NCI-H2196 treated with DMSO at 0.1 percent for 48 hours (cell line): ENCODE measurements around the gene SH3BP5L.
A peak's percentile ranks its signal among the peaks of the same experiment; 100 is the strongest.

Experiments used
- DNase-seq: peaks from one replicate; lab custom pipeline; 2025; ENCODE audit not compliant: unreplicated experiment; lab: John Stamatoyannopoulos, UW

Gene SH3BP5L

DNA sequence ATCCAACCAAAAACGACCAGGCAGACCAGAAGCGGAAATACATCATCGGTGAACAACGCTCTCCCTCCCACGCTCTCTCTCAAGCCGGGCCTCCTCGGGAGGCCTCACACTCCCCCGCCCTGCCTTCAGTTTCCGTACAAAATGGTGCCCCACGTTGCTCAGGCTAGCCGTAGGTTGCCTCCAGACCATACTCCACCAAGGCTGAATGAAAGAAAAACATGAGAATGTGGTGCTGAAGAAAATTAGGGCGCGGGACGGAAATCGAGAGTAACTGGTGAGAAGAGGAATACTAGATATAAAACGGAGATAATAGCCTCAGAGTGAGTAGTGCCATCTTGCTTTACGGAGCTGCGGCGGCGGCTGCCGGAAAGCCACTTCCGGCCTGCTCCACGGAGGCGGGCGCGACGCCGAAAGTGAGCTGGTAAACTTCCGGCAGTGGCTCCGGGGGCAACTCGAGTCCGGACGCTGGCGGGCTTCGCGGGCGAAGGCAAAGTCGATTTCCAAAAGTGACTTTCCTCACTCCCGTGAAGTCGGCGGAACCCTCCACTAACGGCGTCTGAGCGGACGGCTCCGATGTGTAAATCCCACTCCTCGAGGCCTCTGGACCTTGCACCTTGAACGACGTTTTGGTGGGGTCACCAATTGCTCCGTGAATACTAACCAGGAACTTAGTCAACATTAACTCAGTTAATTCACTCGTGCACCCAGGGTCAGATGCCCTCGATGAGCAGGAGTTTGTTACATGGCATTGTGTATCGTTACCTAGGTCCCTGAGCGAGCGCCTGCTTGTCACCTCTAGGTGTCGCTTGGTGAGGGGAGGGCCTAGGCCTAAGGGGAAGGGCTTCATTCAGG lies at the start of gene SH3BP5L:
Gene SH3BP5L, minus strand, starts transcription at position 7 of the 852 bp plus-strand sequence. CDS start 980 bp downstream, outside the sequence.
- DNase-seq, result peak; percentile 76

GRCh38 chr1:248873993-248874533 lies 48.3 kb upstream of the SH3BP5L start:
- DNase-seq, result peak; percentile 53

GRCh38 chr1:248873409-248873992 lies 47.8 kb upstream of the SH3BP5L start:
- peak; percentile 53 for DNase-seq

DNA sequence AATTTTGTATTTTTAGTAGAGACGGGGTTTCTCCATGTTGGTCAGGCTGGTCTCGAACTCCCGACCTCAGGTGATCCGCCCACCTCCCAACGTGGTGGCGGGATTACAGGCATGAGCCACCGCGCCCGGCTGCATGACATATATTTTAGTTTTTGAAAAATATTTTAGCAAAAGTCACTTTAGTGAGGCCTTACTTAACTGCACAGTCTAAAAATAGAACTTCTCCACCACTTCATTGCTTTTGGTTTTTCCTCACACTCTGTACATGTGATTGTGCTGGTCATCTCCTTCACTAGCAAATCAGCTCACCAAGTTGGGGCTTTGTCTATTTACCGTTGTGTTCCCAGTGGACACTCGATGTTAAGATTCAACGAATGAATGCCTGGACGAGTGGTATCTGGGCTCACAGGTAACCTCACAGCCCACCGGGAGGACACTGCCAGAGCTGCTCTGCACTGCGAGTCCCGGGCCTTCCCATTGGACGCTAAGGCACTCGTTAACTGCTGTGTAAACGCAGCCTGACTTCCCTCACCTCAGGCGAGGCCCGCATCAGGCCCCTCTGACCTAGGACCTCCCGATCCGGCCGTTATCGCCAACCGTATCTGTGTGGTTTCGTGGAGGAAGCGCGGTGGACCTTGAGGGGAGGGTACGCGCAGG lies 47.2 kb upstream of the SH3BP5L start:
- no peak for DNase-seq

- no peak for DNase-seq
Observed at GRCh38 chr1:248871837-248872401, 46.2 kb upstream of the SH3BP5L start.

GRCh38 chr1:248862998-248863881 lies 37.5 kb upstream of the SH3BP5L start:
- peak; percentile 47 for DNase-seq

GRCh38 chr1:248862695-248862997 lies 36.9 kb upstream of the SH3BP5L start:
- no peak for DNase-seq

DNA sequence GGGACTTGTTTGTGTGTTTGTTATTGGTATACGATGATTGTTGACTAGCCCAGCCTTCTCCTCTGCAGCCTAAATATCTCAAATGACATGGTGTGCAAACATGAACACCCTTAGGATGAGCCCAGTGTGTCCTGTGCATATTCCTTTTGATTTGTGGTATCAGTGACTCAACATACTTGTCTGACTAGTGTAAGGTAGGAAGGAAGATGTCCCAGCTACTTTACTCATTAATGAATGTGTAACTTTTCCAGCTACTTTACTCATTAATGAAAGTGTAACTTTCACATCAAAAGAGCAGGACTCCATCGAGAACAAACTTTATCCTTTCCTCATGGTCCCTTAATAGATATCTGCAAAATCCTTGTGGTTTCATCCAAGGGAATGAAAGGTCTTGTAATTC lies 35.9 kb upstream of the SH3BP5L start:
- DNase-seq, result no peak

DNA sequence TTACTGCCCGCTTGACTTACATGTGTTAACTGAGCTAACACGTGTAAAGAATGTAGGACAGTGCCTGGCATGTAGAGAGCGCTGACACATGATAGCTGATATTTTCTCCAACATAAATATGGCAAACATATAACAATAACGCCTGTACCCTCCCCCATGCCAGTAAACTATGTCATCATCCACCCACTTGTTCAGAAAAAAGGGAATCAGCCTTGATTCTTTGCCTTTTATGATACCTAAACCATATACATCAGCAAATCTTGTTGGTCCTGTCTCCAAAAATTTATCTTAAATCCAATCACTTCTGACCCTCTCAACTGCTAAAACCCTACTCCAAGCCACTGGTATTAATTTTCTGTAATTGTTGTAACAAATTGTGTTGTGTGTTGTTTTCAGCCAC lies 34.3 kb upstream of the SH3BP5L start:
- DNase-seq, result no peak

DNA sequence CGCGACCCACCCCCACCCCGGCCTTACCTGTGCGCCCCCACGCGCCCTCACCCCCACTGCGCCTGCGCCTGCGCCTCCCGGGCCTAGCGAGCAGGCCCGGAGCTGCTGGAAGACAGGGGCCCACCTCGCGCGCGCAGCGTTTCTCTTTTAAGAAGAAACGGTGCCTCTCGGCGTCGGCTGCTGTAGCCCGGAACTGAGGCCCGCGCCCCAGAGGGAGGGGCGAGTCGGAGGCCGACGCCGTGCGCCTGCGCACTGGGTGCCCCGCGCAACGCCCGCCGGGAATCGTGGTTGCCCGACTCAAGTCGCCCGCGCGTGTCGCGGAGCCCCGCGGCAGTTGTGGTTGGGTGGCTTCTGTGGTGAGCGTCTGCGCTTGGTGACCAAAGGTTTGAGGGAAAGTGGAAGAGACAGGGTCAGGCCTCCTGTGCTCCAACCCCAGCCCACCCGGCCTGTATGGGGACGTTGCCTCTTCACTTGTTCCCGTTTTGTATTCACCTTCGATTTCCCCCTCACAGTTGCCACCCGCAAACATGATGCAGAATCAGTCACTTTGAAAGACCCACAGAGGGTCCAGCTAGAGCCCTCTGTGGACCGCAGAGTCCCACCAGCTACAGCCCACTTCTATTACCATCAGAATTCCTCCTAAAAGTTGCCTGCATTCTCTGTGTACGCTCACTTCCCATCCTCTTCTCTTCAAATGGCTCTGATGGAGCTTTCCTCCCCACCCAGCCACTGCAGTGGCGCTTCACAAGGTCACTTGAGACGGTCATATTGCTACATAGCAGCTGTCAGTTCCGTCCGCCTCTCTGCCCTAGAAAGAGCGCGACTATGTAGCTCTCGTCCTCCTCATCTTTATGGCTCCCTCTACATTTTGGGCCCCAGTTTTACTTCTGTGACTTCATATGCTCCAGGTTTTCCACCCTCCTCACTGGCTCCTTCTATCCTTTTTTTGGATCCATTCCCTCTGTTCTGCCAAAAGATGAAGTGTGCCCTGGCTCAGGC lies 33.5 kb upstream of the SH3BP5L start, which contains the start of gene ZNF692:
Gene ZNF692, minus strand, starts transcription at position 195 of the 999 bp plus-strand sequence. CDS start 776 bp downstream, outside the sequence.
- peak; percentile 71 for DNase-seq

DNA sequence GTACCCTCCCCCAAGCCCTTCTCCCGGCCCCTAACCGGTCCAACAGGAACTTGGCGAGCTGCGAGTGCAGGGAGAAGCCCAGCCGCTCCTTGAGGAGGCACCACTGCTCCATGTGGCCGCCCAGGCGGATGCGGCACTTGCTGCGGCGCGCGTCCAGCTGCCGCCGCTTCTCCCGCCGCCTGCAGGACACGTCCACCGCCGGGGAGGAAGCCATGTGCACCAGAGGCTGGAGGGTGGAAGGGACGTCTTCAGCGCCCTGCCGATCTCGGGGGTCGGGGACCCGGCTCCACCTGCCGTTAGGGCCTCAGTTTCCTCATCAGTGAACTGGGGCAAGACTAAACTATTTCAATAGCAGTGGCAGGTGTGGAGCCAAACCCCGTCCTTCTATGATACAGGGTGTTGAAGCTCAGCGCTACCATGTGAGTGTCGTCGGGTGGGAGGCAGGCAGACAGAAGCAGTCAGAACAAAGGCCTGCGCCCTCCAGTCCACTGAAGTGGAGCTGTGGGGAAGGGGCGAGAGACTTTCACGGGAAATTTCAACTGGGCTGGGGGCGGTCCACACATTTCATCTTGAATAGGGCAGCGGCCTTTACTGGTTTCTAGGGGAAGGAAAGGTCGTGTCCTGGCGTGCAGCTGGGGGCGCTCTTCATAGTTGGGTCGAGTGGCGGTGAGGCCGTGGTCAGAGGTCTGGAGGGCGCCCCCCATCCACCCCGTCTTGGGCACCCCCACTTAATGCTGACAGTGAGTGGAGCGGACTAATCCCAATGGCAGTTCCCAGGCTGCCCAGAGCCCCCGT lies 32.6 kb upstream of the SH3BP5L start:
- DNase-seq, result no peak

DNA sequence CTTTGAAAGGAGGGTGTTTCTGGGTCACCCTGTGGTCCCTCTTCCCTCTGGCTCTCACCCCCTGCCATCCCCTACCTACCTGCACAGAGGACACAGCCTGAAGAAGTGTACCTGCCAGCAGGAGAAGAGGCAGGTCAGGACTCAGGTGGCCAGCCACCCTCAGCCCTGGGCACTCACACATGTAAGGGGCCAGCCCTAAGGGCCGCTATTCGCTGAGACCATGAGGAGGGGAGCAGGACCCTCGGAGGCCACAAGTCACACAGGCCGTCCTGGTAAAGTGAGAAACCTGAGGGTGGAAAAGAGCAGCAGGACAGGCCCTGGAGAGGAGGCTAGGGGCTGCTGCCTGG lies 32.0 kb upstream of the SH3BP5L start:
- no peak for DNase-seq

DNA sequence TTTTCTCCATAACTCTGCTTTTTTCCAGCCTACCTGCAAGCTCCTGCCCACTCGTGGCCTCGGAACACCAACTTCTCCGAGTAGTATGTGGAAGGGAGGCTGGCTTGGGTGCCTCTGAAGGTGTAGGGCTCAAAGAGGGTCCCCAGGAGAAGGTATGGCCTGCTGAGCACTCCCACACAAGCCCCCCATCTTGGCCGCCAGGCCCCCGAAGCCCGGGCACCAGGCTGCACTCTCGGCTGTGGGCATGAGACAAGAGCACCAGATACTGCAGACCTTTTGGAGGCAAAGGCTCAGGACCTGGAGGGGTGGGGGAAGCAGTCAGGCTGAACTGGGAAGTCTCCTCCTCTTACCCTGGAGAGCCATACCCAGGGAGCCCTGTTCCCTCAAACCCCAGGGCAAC lies 31.5 kb upstream of the SH3BP5L start:
- no peak for DNase-seq

- DNase-seq, result no peak
Observed at GRCh38 chr1:248856176-248856575, 30.5 kb upstream of the SH3BP5L start.

GRCh38 chr1:248855580-248855979 lies 29.9 kb upstream of the SH3BP5L start:
- no peak for DNase-seq

- no peak for DNase-seq
Observed at GRCh38 chr1:248853663-248854375, 28.1 kb upstream of the SH3BP5L start.

GRCh38 chr1:248852481-248853405 lies 27.0 kb upstream of the SH3BP5L start:
- DNase-seq, result no peak
